GM10266 (cell line): ENCODE data around the gene SMIM38.

Experiments
- DNase-seq: peaks from one replicate; pipeline ENCODE4 v3.0.0; 2012; ENCODE audit errors: extremely low spot score
- CTCF ChIP-seq: IDR thresholded peaks from 2 replicates; pipeline ENCODE4 v1.5.1; 2012; ENCODE audit warnings: mild to moderate bottlenecking, low read depth; ENCODE audit not compliant: control insufficient read depth, insufficient read depth; ENCODE audit errors: missing control alignments

Gene SMIM38

GRCh38 chr11:69192301-69192721, 36.6 kb downstream of the SMIM38 start:
- DNase-seq: no peak

GRCh38 chr11:69193151-69193550, 37.4 kb downstream of the SMIM38 start:
- no peak for DNase-seq
- TF ChIP-seq CTCF: no peak

More at GRCh38 chr11:69192301-69192721, 36.6 kb downstream of the SMIM38 start:
- TF ChIP-seq CTCF: no peak

- TF ChIP-seq CTCF: no peak
- DNase-seq: no peak
Observed at GRCh38 chr11:69193629-69194028, 37.9 kb downstream of the SMIM38 start.

- no peak for TF ChIP-seq CTCF
- no peak for DNase-seq
Observed at GRCh38 chr11:69194396-69194795, 38.7 kb downstream of the SMIM38 start.

GRCh38 chr11:69194956-69195355, 39.2 kb downstream of the SMIM38 start:
- no peak for DNase-seq
- TF ChIP-seq CTCF: no peak

GRCh38 chr11:69195824-69196782, 40.4 kb downstream of the SMIM38 start:
- no peak for TF ChIP-seq CTCF
- no peak for DNase-seq

GRCh38 chr11:69196783-69197169, 41.0 kb downstream of the SMIM38 start:
- TF ChIP-seq CTCF: no peak
- no peak for DNase-seq
